Mammary epithelial cell (primary cell): Measurements from ENCODE around the gene TAF4.

ENCODE experiments used
- CTCF ChIP-seq, 2 donors: IDR thresholded peaks in 1 of 2; conservative IDR thresholded peaks in 1 of 2; 2 replicates each; pipeline ENCODE4 v1.5.1; 2011 to 2012; ENCODE audit warnings: inconsistent platforms in 2 of 2, low read length in 2 of 2, mild to moderate bottlenecking in 2 of 2, control low read depth in 1 of 2, low read depth in 1 of 2; ENCODE audit not compliant: insufficient read depth in 1 of 2; ENCODE audit errors: extremely low read depth in 1 of 2
- EZH2 ChIP-seq: IDR thresholded peaks from 2 replicates; pipeline ENCODE4 v1.6.1; 2012; ENCODE audit warnings: low read length, inconsistent platforms, borderline replicate concordance

GRCh38 chr20:62030834-62031434 lies 34.7 kb downstream of the TAF4 start:
- TF ChIP-seq CTCF (conservative IDR thresholded peaks at IDR 0.05 in 1 of 2, IDR thresholded peaks at IDR 0.05 in 1 of 2; ENCODE audit: extremely low read depth in 1 of 2, insufficient read depth in 1 of 2, low read depth in 1 of 2, low read length in 2 of 2): no peak
- no peak for TF ChIP-seq EZH2
